Panc1 (cell line): ENCODE measurements around the gene HINT2.

Experiments used
- CTCF ChIP-seq: fragments of 450-650 bp; IDR thresholded peaks from 2 replicates; pipeline ENCODE4 v1.5.1; 2017; ENCODE audit warnings: mild to moderate bottlenecking
- POLR2AphosphoS5 ChIP-seq: IDR thresholded peaks from 2 replicates; pipeline ENCODE4 v1.6.1; 2012; ENCODE audit warnings: mild to moderate bottlenecking, low read depth, low read length, moderate library complexity
- SIN3A ChIP-seq: IDR thresholded peaks from 2 replicates; pipeline ENCODE4 v1.6.1; 2012; ENCODE audit warnings: low read depth, mild to moderate bottlenecking, low read length, moderate library complexity, borderline replicate concordance; ENCODE audit not compliant: insufficient read depth
- TF ChIP-seq, protein P1 (sequence below), 2 experiments: IDR thresholded peaks; 2 replicates each; pipeline ENCODE4 v1.6.1; 2011 to 2012; ENCODE audit warnings: low read depth in 2 of 2, control low read depth in 1 of 2, low read length in 1 of 2, mild to moderate bottlenecking in 1 of 2, moderate library complexity in 1 of 2; ENCODE audit not compliant: insufficient read depth in 1 of 2

DNA sequence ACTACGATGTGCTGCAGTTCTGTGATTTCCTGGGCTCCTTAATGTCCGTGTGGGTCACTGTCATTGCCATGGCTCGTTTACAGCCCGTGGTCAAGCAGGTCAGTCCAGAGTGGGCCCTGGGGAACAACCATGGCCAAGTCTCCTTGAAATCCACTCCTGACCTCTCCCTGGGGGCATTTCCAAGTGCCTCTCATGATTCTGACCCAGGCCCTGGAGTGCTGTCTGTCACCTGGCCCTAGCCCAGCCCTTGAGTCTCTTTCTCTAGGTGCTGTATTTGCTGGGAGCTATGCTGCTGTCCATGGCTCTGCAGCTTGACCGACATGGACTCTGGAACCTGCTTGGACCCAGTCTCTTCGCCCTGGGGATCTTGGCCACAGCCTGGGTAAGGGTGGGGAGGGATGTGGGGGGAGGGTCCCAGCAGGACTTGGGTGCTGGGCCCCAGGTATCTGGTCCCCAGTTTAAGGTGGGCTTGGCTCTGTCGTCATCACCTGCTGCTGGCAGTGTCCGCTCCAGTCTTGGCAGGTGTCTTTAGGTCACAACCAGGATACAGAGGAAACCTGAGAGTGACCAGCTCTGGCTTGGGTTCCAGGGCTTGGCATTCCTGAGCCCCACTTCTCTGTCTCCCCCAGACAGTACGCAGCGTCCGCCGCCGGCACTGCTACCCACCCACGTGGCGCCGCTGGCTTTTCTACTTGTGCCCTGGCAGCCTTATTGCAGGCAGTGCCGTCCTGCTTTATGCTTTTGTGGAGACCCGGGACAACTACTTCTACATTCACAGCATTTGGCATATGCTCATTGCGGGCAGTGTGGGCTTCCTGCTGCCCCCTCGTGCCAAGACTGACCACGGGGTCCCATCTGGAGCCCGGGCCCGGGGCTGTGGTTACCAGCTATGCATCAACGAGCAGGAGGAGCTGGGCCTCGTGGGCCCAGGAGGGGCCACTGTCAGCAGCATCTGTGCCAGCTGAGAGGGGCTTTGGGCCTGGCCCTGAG lies 38.3 kb upstream of the HINT2 start:
- TF ChIP-seq CTCF: no peak
- no peak for TF ChIP-seq POLR2AphosphoS5
- TF ChIP-seq, protein P1, sequence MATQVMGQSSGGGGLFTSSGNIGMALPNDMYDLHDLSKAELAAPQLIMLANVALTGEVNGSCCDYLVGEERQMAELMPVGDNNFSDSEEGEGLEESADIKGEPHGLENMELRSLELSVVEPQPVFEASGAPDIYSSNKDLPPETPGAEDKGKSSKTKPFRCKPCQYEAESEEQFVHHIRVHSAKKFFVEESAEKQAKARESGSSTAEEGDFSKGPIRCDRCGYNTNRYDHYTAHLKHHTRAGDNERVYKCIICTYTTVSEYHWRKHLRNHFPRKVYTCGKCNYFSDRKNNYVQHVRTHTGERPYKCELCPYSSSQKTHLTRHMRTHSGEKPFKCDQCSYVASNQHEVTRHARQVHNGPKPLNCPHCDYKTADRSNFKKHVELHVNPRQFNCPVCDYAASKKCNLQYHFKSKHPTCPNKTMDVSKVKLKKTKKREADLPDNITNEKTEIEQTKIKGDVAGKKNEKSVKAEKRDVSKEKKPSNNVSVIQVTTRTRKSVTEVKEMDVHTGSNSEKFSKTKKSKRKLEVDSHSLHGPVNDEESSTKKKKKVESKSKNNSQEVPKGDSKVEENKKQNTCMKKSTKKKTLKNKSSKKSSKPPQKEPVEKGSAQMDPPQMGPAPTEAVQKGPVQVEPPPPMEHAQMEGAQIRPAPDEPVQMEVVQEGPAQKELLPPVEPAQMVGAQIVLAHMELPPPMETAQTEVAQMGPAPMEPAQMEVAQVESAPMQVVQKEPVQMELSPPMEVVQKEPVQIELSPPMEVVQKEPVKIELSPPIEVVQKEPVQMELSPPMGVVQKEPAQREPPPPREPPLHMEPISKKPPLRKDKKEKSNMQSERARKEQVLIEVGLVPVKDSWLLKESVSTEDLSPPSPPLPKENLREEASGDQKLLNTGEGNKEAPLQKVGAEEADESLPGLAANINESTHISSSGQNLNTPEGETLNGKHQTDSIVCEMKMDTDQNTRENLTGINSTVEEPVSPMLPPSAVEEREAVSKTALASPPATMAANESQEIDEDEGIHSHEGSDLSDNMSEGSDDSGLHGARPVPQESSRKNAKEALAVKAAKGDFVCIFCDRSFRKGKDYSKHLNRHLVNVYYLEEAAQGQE (IDR thresholded peaks at IDR 0.05; ENCODE audit: insufficient read depth in 1 of 2, low read depth in 2 of 2, low read length in 1 of 2): no peak
- no peak for TF ChIP-seq SIN3A
